Activated T-cell treated with anti-CD3 and anti-CD28 coated beads for 1 hour (primary cell): ENCODE results near the gene RRP1.

ENCODE experiments used
- DNase-seq: peaks from one replicate; pipeline ENCODE4 v3.0.0-alpha.2; 2020; ENCODE audit warnings: low read depth

Gene RRP1

DNA sequence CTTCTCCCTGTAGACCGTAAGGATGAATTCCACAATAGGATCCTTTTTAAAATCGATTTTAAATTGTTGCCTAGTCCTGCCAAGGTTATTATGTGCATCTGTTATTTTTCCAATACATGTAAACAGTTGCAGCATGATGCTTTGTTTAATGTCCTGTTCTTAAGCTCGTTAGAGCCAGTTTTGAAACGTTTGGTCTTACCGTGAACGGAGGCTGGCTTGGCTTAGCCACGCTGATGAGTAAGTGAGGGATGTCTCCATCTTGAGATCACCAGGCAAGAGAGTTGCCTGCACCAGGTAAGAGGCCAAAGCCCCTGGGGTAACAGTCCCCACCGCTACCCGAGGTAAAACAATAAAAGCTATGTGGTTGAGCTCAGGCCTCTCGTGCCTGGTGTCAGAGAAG lies 30.6 kb upstream of the RRP1 start:
- DNase-seq: no peak

DNA sequence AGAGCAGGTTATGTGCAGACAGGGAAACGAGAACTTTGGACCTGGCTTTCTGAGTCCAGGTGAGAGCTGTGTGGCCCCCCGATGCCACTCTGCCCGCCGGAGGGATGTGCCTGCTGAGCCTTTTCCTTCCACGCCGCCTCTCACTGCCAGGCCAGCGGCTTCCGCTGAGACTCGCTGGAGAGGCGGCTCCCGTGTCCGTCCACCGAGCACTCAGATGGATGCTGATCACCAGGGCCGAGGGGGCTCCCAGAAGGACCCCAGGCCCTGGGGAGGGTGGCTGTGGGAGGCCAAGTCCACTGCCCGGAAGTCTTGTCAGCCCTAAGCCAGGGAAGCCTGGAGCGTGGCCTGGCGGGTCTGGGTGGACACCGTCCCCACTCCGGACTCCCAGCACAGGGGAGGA lies 29.7 kb upstream of the RRP1 start:
- no peak for DNase-seq

DNA sequence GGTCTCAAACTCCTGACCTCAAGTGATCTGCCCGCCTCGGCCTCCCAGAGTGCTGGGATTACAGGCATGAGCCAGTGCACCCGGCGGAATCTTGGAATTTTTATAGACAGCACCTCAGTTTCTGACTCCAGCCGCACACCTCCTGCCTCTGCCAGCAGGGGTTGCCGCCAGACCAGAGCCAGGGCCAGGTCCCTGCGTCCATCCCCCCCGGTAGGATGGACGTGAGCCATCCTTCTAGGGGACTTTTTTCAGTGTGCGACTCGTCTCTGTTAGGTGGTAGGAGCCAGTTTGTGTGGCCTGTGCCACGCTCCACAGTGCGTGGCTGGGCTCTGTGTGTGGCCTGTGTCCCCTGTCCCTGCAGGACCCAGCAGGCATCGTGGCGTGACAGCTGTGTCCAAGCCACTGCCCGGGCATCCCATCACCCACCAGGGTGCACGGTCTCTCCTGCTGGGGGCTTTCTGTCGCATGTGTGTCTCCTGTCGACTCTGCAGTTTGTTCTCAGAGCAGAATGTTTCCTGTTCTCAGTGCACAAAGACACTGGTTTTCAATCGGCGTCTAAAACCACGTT lies 28.9 kb upstream of the RRP1 start:
- DNase-seq: no peak

DNA sequence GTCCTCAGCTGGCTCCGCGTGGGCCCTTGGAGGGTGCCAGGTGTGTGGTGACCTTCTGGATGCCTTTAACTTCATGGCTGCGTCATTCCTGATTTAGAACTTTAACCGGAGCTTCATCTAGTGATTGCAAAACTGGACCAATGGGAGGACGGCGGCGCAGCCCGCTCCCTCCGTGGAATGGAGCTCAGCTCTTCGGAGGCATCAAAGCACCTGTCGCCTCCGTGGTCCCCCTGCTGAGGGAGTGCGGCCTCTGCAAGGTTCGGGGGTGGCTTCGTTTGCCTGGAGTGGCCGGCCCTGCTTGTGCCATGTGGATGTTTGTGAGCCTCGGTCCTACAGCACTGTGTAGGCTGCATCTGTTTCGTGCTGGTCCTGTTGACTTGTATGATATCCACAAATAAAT lies 27.5 kb upstream of the RRP1 start:
- DNase-seq: no peak

DNA sequence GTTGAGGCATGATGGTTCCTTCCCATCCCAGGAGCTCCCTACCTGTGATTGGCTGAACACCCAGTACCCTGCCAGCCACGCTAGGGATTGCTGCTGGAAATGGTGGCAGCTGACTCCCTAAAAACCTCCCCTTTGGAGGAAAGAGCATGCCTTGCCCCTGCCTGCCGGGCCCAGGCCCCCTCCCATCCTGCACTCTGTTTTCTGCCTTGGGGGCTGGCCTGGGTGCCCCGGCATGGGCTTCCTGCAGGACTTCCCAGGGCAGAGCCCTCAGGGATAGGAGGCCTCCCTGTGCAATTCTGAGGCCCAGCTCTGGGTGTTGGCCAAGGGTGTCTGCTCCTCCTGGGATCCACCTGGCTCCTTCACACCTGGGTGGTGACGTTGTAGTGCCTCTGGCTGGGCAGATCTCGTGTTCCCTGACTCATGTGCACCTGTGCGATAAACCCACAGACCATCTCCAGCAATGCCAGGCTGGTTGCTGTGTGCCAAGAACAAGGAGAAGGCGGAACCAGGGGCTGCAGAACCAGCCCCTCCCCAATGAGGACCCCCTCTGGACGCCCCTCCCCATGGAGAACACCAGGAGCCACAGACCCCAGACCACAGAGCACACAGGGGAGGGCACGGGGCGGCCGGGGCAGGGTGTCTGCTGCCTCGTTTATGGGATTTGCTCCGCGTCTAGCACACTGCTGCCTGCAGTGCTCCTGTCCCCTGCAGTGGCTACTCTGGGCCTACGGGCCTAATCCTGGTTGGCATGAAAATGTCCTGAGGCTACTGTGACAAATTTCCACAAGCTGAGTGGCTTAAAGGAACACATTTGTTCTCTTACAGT lies 26.9 kb upstream of the RRP1 start:
- no peak for DNase-seq

DNA sequence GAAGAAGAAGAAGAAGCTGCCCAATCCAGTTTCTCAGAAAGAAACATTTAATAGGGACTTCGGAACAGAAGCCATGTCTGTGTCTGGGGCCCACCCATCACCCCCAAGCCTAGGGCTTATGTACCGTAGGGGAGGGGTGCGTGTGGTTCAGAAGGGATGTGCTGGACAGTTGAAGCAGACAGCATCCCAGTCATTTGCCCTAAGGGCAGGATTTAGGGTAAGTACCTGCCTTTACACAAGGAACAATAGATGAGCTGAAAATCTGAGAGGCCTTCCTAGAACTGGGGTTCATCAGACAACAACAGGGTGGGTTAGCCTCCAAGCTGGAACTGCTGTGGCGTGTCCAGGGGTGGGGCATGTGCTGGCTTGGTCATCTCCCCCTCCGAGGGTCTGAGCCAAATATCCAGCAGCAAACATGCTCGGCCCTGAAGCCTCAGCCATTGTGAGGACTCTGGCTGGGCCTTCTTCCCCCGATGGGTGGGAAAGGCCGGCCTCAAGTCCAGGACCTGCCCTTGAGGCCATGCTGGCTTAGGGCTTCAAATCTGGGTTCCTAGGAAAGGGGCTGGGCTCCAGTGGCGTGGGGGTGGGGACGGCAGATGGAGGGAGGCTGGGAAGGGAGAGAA lies 25.4 kb upstream of the RRP1 start:
- no peak for DNase-seq

DNA sequence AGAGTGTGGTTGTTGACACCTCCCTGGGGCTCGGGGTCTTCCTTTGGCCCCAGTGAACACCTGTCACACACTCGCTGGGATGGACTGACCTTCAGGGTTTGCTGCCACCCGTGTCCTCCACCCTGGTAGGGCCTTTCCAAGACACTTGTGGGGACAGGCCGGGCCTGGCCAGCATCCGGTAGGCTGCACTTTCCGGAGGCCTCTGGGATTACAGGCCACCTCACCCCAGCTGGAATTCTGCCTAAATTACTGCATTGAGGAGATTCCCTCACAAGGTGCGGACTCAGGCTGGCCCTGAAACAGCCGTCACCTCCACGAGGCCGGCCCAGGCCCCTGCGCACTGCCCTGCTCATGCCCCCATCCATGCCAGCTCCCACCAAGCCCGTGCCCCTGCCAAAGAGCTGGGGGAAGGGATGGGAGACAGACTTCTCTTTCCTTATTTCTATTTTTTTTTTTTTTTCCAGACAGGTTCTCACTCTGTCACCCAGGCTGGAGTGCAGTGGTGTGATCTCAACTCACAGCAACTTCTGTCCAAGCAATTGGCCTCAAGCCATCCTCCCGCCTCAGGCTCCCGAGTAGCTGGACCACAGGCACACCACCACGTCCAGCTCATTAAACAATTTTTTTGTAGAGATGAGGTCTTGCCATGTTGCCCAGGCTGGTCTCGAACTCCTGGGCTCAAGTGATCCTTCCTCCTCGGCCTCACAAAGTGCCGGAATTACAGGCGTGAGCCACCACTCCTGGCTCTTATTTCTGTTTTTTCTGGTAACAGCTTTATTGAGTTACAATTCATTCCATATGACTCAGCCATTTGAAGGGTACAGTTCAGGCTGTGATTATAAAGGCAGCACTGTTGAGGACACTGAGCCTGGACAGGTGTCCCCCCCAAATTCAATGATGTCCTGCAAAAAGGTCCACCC lies 24.5 kb upstream of the RRP1 start:
- no peak for DNase-seq

DNA sequence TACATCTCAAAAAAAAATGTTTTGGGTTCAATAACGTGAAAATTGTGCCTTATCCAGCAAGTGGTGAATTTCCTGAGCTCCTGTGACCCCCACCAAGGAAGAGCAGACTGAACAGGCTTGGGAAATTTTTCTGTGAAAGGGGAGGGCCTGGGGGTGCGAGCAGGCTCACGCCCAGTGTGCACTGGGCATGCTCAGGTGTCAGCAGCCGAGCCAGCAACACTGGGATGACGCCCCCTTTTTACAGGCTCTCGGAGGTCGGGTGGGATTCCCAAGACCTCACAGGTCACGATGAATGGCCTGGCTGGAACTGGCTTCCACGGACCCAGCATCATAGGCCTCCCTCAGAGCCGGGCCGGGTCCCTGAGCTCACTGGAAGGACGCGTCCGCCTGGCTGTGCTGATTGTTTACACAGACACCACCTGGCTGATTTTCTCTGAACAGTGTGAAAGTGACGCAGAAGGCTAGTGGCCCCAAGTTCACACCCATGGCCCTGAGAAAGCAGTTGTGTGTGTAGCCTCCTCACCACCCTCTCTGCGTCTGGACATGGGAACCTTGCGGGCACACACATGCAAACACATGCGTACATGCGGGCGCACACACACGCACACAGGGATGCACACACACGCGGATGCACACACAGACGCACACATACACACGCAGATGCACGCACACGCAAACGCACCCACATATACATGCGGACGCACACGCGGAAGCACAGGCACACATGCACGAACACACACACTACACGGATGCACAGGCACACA lies 22.5 kb upstream of the RRP1 start:
- no peak for DNase-seq

DNA sequence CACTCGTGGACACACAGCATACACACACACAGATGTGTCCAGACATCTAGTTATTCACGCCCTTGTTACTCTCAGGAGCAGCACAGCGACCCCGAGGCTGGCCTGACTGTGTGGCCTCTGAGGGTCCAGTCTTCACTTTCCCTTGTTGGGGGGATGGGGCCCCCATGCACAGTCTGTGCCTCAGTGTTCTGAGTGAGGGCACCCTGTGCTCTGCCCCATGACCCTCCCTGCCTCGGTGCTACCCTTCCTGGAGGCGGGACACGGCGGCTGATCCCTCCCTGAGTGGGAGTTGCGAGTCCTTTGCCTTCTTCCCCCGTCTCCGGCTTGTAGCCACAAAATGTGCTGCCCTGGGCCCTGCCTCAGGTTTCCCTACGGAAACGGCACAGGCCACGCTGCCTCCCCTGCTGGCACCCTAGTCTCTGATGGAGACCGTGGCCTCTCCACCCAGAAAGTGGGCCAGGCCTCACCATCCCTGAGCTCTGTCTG lies 21.8 kb upstream of the RRP1 start:
- DNase-seq: no peak

DNA sequence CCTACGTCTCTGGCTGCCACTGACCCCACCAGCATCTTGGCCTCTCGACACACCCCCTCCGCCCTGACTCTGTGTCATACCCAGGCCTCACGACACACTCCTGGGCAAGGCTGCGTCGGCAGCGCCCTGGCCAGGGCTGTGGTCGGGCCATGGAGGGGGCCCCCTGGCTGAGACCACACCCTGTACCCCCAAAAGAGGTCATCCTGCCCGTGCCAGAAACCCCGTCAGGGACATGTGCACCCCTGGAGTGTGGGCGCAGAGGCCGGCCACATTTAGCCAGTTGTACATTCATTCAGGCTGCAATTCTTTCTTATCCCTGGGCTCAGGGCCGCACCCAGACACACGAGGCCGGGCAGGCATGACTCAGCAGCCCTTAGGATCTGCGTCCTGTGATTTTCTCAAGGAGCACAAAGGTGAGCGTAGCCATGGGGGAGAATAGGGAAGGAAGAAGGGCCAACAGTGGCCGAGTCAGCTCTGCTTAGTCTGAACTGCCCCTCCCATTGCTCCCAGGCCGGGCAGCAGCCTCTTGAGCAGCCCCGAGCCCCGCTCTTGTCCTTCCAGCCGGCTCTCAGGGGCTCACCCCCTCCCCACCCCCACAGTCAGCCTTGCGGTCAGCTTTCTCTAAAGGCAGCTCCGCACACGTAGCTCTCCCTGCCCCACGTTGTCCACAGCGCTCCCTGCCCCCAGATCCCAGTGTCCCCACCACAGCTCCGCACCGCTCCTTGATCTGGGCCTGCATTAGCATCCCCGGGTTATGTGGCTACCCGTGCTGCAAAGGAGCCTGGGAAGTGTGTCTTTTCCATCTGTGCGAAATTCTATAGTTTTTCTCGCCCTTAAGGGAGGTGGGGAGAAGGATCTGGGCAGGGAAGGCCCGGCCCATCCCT lies 21.2 kb upstream of the RRP1 start:
- no peak for DNase-seq

DNA sequence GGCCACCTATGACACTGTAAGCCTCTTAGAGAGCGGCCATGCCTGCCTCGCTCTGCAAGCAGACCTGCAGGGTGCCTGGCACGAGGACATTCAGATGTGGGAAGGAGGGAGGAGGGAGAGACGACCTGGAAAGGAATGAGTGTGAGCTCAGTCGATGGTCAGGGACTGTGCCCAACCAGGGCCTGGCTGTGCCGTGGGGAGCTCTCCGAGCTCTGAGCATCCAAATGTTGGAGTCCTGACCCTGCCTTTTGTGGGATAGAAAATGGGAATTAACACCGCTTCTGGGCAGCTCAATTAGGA lies 20.6 kb upstream of the RRP1 start:
- no peak for DNase-seq

DNA sequence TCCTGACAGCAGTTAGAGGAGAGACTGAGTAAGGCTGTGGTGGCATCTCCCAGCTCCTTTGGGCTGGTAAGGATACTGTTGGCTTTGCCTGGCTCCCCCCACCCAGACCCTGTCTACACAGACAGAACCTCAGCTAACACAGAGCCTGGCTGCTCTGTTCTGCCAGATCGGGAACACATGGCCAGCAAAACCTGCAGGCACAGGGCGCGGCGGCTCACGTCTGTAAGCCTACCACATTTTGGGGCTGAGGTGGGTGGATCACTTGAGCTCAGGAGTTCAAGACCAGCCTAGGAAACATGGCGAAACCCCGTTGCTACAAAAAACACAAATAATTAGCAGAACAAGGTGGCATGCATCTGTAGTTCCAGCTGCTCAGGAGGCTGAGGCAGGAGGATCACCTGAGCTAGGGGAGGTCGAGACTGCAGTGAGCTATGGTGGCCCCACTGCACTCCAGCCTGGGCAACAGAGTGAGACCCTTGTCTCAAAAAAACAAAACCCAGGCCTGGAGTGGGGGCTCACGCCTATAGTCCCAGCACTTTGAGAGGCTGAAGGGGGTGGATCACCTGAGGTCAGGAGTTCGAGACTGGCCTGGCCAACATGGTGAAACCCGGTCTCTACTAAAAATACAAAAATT lies 19.9 kb upstream of the RRP1 start:
- no peak for DNase-seq

DNA sequence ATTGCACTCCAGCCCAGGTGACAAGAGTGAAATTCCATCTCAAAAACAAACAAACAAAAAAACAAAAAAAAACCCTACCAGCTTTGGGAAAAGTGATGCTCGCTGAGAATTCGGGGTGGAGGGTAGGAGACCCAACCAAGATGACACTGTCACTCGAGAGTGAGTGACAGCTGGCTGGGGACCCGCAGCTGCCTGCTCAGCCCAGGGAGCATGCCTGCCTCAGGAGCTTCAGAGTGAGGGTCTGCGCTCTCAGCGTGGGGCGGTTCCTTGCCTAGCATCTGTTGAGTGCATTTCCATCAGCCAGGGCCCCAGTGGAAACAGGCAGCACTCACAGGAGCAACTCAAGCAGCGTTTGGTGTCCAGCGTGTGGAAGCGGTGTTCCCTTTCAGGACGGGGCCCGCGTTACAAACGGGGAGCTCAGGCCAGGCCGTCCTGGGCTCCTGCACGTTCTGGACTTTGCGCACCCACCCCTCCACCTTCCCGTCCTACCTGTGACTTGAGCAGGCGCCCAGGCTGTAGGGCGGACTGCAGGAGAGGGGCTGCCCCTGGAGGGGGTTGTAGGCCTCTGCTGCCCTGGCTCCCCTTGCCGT lies 19.2 kb upstream of the RRP1 start:
- DNase-seq: no peak

DNA sequence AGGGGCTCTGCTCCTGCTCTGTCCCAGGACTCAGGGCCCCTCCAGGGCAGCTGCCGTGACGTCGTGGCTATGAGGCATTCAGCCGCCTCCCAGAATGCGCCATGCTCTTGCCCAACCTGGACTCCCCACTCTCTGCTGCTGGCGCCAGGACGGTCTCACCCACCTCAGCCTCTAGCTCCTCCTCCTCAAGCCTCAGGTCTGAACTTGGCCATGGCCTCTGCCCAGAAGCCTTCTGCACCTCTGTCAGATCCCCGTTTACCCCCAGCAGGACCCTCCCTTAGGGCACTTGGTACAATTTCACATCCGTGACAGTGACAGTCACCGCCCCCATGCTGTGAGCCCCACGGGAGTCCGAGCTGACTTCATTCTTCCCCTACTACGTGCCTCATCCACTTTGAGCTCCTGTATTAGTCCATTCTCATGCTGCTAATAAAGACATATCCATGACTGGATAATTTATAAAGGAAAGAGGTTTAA lies 18.1 kb upstream of the RRP1 start:
- DNase-seq: no peak

DNA sequence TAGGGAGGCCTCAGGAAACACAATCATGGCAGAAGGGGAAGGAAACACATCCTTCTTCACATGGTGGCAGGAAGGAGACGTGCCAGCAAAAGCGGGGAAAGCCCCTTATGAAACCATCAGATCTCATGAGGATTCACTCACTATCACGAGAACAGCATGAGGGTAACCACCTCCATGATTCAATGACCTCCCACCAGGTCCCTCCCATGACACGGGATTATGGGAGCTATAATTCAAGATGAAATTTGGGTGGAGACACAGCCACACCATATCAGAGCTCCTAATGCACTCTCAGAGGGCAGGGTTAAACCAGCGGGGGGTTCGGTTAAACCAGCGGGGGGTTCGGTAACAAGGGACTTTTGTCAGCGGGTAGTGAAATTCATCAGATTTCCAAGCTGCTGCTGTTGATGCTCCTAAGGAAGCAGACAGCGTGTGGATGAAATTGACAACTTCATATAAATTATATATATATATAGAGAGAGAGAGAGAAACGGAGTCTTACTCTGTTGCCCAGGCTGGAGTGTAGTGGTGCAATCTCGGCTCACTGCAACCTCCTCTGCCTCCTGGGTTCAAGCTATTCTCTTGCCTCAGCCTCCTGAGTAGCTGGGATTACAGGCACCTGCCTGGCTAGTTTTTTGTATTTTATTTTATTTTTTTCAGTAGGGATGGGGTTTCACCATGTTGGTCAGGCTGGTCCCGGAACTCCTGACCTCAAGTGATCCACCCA lies 17.5 kb upstream of the RRP1 start:
- DNase-seq: no peak

DNA sequence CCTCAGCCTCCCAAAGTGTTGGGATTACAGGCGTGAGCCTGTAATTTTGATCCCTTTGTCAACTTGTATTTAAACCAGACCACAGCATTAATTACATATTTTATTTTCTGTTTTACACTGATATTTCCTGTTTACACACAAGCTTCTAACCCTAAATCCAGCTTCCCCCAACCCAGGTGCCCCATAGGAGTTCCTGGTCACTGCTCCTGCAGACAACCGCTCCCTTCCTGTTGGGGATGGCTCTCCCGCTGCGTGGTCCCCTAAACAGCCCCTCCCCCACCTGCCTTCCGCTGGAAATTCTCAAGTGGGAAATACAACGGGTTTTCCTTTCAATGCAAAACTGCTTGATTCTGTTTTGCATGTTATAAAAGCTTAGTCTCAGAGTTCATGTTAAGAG lies 17.0 kb upstream of the RRP1 start:
- DNase-seq: no peak

DNA sequence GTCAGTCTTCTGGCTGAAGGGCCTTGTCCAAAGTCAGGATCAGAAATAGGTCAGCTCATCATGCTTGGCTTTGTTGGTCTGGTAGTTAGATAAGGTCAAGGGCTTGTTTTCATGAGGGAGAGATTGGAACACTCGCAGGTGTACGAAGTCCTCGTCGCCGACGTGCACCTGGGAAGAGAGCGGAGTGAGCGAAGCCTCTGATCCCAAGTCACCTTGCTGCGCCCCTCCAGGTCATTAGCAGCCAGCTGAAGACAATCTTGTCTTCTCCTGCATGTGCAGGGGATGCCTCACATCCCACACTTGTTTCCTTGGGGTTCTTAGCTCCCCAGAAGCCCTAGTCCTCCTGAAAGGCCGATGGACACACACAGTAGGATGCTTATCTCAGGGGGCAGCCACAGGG lies 15.2 kb upstream of the RRP1 start:
- DNase-seq: no peak

DNA sequence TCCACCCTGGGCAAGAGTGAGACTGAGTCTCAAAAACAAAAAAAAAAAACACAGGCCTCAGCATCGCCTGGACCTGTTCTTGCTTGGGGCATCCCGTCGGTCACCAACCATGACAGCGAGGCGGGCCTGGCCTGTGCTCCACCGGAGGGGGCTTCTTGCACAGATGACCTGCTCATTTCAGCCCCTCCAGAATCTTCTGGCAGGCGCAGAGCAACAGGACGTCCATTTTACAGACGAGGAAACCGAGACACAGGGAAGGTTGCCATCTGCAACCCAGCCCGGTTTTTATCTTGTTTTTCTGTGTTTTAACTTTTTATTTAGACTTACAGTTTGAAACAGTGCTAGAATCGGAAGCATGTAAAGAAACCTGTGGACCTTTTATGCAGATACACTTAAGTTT lies 14.2 kb upstream of the RRP1 start:
- DNase-seq: no peak

DNA sequence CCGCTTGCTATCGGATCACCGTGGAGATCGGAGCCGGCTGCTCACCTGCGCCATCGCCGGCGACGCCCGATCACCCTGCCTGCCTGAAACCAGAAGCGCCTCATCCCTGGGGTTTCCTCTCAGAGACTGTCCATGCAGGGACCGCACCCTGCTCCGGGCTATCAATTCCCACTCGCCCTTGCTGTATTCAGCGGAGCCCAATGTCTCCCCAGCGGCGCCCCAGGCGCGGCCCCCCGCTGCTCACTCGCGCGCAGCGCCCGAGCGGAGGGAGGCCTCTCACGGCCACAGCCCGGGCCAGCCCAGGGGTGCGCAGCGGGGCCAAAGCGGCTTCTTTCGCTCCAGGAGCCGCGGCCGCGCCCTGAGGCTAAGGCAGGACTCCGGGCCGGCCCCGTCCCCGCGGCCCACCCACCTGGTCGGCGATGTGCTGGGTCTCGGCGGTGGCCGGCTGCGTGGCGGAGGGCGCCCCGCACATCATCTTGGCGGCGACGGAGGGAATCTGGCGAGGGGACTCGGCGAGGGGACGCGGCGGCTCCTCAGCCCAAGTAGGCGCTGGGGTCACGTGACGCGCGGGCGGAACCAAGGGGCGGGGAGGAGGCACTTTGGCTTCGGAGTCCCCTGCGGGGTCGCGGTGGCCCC lies 13.5 kb upstream of the RRP1 start, which contains the start of gene CSTB:
Gene CSTB (minus strand): TSS at position 514 of the 636 bp plus-strand sequence. CDS start 39 bp downstream, at position 475.
- peak; percentile 78 for DNase-seq
